D721Med (cell line): ENCODE measurements around the gene CENPB.

ENCODE experiments used
- DNase-seq: peaks from one replicate; pipeline ENCODE4 v3.0.0; 2011; ENCODE audit warnings: low spot score; ENCODE audit not compliant: insufficient read length
- FAIRE-seq: peaks from 2 replicates; lab custom pipeline; 2011; peaks lifted over from hg19 to GRCh38; lab: Jason Lieb, UNC
- TF ChIP-seq, protein P1 (sequence below): IDR thresholded peaks from 2 replicates; pipeline ENCODE4 v1.5.1; 2012; ENCODE audit warnings: mild to moderate bottlenecking, control low read depth; ENCODE audit not compliant: insufficient read depth; ENCODE audit errors: missing control alignments

The CENPB gene

GRCh38 chr20:3800878-3801260 lies 14.3 kb upstream of the CENPB start:
- no peak for FAIRE-seq
- TF ChIP-seq, protein P1, sequence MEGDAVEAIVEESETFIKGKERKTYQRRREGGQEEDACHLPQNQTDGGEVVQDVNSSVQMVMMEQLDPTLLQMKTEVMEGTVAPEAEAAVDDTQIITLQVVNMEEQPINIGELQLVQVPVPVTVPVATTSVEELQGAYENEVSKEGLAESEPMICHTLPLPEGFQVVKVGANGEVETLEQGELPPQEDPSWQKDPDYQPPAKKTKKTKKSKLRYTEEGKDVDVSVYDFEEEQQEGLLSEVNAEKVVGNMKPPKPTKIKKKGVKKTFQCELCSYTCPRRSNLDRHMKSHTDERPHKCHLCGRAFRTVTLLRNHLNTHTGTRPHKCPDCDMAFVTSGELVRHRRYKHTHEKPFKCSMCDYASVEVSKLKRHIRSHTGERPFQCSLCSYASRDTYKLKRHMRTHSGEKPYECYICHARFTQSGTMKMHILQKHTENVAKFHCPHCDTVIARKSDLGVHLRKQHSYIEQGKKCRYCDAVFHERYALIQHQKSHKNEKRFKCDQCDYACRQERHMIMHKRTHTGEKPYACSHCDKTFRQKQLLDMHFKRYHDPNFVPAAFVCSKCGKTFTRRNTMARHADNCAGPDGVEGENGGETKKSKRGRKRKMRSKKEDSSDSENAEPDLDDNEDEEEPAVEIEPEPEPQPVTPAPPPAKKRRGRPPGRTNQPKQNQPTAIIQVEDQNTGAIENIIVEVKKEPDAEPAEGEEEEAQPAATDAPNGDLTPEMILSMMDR, result no peak
- no peak for DNase-seq

GRCh38 chr20:3800256-3800877 lies 13.8 kb upstream of the CENPB start:
- DNase-seq (no peak), FAIRE-seq (no peak)
- TF ChIP-seq, protein P1, result no peak

DNA sequence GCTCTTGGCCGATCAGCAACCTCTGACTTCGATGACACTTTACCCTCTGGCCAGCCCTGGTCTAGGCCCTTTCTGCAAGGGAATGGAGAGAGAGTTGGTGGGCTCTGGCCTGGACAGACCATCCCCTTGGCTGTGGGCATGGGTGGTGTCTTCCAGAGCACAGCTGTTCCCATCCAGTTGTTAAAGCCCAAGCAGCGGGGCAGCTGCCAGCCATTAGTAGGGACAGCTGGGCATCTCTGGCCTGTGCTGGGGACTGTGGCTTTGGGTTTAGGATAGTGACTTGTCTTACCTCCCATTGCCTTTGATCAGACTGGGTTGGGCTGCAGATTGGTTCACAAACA lies 12.3 kb upstream of the CENPB start:
- TF ChIP-seq, protein P1, result no peak
- no peak for DNase-seq
- FAIRE-seq, result no peak

DNA sequence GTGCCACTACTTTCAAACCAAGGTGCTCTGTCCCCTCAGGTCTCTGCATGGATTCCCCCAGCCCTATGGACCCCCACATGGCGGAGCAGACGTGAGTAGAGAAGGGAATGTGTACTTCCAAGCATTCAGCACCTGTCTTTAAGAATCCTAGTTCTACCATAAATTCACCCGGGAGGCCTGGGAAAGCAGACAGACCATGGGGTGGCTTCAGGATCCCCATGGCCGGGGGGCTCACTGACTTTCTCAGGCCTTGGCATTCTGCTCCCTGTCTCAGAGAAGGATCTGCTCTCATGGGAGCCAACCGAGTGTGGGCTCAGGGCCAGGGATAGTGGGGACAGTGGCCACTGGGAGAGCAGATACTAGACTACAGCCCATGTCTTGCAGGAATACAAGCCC lies 11.8 kb upstream of the CENPB start:
- TF ChIP-seq, protein P1, result no peak
- FAIRE-seq (no peak), DNase-seq (no peak)

GRCh38 chr20:3797592-3798372 lies 11.2 kb upstream of the CENPB start:
- DNase-seq (no peak), FAIRE-seq (no peak)
- TF ChIP-seq, protein P1, result no peak

DNA sequence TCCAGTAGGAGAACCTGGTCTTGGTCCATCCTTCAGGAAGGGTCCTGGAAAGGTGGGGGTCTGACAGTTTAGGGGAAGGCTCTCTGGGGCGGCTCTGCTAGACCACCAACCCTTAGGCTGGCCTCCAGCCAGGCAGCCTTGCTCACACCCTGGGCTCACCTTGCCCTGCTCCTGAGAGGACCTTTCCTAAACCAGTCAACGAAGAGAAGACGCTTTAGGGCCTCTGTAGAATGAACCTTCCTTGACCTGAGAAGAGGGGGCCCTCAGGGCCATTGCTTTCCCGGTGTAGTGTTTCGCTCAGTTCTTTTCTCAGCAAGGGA lies 10.6 kb upstream of the CENPB start:
- FAIRE-seq (no peak), DNase-seq (no peak)
- TF ChIP-seq, protein P1, result no peak
